Measurements from ENCODE around the gene SPDYE16.
"Not testable (repeated sequence)": the region's sequence is repeated elsewhere in the genome, so short reads cannot be mapped to it uniquely, and the experiment has no call there.

Gene SPDYE16, protein sequence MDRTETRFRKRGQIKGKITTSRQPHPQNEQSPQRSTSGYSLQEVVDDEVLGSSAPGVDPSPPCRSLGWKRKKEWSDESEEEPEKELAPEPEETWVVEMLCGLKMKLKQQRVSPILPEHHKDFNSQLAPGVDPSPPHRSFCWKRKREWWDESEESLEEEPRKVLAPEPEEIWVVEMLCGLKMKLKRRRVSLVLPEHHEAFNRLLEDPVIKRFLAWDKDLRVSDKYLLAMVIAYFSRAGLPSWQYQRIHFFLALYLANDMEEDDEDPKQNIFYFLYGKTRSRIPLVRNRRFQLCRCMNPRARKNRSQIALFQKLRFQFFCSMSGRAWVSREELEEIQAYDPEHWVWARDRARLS

DNA sequence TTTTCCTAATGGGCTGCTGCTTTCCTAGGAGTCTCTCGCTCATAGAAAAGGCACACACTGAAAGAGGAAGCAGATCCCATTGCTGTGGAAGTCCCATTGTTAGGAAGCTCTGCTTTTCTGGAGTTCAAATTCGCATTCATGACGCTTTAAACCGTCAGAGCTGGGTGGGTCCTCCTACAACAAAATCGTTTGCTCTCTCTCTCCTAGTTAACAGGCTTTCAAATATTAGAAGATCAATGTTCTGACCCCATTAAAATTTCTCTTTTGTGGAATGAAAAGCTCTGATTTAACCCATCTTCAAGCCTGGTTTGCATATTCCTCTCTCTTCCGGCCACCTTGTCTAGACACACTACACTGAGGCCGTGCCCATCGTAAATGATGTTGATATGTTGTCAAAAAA is at the start of gene SPDYE16:
SPDYE16 (minus strand) TSS at position 101 of the 400 bp plus-strand sequence. CDS start 1,838 bp downstream, outside the sequence.
- not testable (repeated sequence) for DNase-seq

DNA sequence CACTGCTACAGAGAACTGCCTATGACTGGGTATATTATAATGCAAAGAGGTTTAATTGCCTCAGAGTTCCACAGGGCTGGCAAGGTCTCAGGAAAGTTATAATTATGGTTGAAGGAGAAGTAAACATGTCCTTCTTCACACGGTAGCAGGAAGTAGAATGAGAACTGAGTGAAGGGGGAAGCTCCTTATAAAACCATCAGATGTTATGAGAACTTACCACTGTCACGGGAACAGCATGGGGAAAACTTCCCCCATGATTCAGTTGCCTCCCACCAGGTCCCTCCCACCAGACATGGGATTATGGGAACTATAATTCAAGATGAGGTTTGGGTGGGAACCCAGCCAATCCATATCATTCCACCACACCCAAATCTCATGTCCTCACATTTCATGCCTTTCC is 49.6 kb upstream of the SPDYE16 start:
- not testable (repeated sequence) for DNase-seq

DNA sequence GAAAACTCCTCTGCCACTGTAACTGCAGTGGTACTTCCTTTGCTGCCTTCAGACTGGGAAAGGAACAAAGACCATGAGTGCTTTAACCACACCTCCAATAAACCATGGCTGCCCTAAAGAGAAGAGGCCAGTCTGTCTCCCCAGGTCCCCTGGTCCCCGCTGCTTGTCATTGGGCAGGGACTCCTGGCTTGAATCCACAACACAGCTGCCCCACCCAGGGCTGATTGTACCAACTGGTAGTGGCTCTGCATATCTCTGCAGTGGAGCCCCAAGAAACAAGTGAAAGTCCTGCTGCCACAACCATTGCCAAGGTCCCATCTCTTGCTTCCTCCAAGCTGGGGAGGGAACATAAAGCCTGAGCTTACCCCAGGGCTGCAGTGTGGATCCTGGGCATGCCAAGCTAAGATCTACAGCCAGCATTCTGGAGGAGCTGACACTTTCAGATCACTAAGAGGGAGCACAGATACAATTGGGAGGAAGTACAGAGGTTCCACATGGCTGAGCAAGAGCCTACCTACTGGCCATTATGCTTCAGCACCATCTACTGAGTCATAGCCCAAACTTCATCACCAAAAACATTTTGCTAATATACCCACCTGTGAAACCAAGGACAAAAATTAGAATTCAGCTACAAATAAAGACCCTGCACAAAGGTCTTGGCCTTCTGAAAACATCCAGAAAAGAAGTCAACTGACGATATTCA is 48.7 kb upstream of the SPDYE16 start:
- DNase-seq = not testable (repeated sequence)

- DNase-seq = not testable (repeated sequence)
Measured at GRCh38 chr7:76591033-76591432, 47.9 kb upstream of the SPDYE16 start.

DNA sequence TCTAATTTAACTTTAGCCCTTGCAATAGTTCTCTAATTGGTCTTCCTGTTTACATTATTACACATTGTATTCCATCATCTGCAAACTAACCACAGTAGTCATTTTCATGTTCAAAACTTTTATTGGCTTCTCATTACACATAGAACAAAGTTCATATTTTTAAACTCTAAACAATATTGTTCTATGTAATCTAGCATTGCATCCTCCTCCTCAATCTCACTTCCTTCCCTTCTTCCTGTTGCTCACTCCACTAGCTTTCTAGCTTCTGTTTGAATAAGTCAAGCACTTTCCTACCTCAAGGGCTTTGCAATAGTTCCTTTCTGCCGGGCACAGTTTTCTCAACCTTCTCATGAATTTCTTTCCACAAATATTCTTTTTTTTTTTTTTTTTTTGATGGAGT is 45.5 kb upstream of the SPDYE16 start:
- DNase-seq = not testable (repeated sequence)

GRCh38 chr7:76586585-76587315 is 43.7 kb upstream of the SPDYE16 start:
- not testable (repeated sequence) for DNase-seq

GRCh38 chr7:76583636-76584281 is 40.7 kb upstream of the SPDYE16 start:
- DNase-seq = peak; percentile 51

GRCh38 chr7:76582848-76583631 is 39.9 kb upstream of the SPDYE16 start:
- DNase-seq = peak; percentile 78

- DNase-seq = not testable (repeated sequence)
Measured at GRCh38 chr7:76575919-76576655, 33.0 kb upstream of the SPDYE16 start.

- not testable (repeated sequence) for DNase-seq
Measured at GRCh38 chr7:76575431-76575830, 32.3 kb upstream of the SPDYE16 start.

DNA sequence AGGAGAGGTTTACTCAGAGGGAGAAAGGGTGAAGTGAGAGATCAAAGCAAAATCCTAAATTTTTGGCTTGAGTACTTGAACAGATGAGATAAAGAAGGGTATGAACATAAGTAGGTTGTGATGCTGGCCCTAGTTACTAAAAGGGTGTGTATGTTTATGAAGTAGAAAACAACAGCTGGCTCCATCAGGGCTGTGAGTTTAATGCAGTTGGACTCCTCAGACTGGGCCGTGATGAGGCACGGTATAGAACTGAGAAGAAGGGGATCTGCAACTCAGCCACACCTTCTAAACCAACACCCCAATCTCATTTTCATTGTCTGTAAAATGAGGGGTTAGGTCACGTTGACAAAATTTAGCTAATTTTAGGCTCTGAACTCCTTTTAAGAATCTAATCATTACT is 29.2 kb upstream of the SPDYE16 start:
- DNase-seq = not testable (repeated sequence)

- peak; percentile 24 for DNase-seq
Measured at GRCh38 chr7:76570324-76570775, 27.3 kb upstream of the SPDYE16 start.

- peak; percentile 75 for DNase-seq
Measured at GRCh38 chr7:76568742-76569141, 25.6 kb upstream of the SPDYE16 start.

GRCh38 chr7:76567753-76568152 is 24.7 kb upstream of the SPDYE16 start:
- not testable (repeated sequence) for DNase-seq

DNA sequence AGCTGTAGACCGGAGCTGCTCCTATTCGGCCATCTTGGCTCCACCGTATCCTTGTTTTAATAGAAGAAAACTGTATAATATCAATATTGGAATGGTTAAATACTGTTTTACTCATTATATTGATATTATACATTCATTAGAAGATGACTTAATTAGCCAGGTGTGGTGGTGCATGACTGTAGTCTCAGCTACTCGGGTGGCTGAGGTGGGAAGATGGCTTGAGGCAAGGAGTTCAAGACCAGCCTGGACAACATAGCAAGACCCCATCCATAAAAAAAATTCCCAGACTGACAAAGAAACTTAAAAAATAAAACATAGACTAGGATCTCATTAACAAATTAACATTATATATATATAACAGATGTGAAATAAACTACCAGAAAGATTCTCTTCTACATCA is 24.2 kb upstream of the SPDYE16 start:
- DNase-seq = not testable (repeated sequence)

DNA sequence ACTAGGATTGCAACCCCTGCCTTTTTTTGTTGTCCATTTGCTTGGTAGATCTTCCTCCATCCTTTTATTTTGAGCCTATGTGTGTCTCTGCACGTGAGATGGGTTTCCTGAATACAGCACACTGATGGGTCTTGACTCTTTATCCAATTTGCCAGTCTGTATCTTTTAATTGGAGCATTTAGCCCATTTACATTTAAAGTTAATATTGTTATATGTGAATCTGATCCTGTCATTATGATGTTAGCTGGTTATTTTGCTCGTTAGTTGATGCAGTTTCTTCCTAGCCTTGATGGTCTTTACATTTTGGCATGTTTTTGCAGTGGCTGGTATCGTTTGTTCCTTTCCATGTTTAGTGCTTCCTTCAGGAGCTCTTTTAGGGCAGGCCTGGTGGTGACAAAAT is 21.9 kb upstream of the SPDYE16 start:
- not testable (repeated sequence) for DNase-seq

DNA sequence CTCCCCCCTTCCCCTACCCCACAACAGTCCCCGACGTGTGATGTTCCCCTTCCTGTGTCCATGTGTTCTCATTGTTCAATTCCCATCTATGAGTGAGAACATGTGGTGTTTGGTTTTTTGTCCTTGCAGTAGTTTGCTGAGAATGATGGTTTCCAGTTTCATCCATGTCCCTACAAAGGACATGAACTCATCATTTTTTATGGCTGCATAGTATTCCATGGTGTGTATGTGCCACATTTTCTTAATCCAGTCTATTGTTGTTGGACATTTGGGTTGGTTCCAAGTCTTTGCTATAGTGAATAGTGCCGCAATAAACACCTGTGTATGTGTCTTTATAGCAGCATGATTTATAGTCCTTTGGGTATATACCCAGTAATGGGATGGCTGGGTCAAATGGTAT is 18.2 kb upstream of the SPDYE16 start:
- DNase-seq = not testable (repeated sequence)

DNA sequence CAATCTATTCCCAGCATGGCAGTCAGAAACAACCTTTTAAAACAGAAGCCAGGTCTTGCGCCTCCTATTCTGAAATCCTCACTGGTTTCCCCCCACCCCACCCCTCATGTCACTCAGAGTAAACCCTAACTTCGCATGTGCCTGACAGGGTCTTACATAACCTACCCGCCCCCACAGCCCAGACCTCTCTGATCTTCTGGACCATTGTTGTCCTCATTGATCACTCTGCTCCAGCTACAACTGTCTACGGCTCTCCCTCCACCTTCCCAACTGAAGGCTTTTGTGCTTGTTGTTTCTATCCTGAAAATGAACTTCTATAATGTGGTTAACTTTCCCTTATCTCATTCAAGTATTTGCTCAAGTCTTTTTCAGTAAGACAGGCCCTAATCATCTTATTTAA is 17.1 kb upstream of the SPDYE16 start:
- not testable (repeated sequence) for DNase-seq

GRCh38 chr7:76559685-76560084 is 16.6 kb upstream of the SPDYE16 start:
- not testable (repeated sequence) for DNase-seq

GRCh38 chr7:76551992-76552391 is 8.9 kb upstream of the SPDYE16 start:
- DNase-seq = not testable (repeated sequence)

DNA sequence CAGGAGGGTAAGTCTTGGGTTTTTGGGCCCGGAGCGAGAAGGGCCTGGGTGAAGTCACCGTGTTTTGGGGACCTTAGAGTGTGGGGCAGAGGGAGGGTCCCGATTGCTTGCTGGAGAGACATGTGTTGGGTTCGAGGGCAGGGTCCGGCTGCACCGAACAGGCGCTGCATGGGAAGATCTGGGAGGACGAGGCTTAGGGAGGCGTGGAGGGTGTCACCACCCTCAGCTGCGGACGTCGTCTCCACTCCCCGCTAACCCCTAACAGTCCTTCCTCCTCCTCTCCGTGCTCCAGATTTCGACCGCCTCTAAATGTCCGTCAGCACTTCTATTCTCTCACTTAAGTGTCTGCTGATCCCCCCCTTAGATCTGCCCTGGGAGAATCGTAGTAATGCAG is 6.8 kb upstream of the SPDYE16 start:
- DNase-seq = not testable (repeated sequence)

Data from HCEC 1CT (cell line).